Neuronal stem cell (in vitro differentiated cells): ENCODE results near the gene DEFB116. TPM values are rescaled to one million over a fixed set of nuclear protein-coding genes. Genes with fewer than 3 reads are reported as not detected.

ENCODE experiments used
- DNase-seq: peaks from one replicate; pipeline ENCODE4 v3.0.0-alpha.2; 2013; ENCODE audit warnings: low spot score
- H2AFZ ChIP-seq: one replicate; pipeline ENCODE4 v1.6.1; 2013; ENCODE audit warnings: mild to moderate bottlenecking, low read length, inconsistent platforms
- H2AK5ac ChIP-seq: 2 replicates; pipeline ENCODE4 v1.6.1; 2013; ENCODE audit warnings: low read depth, mild to moderate bottlenecking, inconsistent platforms, low read length, moderate library complexity, mixed read lengths
- H2BK120ac ChIP-seq: 2 replicates; pipeline ENCODE4 v1.6.1; 2013; ENCODE audit warnings: low read depth, mild to moderate bottlenecking, inconsistent platforms, low read length, moderate library complexity, mixed read lengths
- H2BK12ac ChIP-seq: one replicate; pipeline ENCODE4 v1.6.1; 2013; ENCODE audit warnings: low read length, inconsistent platforms
- H2BK15ac ChIP-seq: 2 replicates; pipeline ENCODE4 v1.6.1; 2013; ENCODE audit warnings: mild to moderate bottlenecking, low read length, inconsistent platforms, mixed read lengths
- H2BK5ac ChIP-seq: one replicate; pipeline ENCODE4 v1.6.1; 2013; ENCODE audit warnings: inconsistent platforms, mild to moderate bottlenecking, low read length, moderate library complexity
- H3K14ac ChIP-seq: one replicate; pipeline ENCODE4 v1.6.1; 2013; ENCODE audit warnings: low read length, inconsistent platforms
- H3K18ac ChIP-seq: 2 replicates; pipeline ENCODE4 v1.6.1; 2013; ENCODE audit warnings: low read length, inconsistent platforms
- H3K23ac ChIP-seq: 2 replicates; pipeline ENCODE4 v1.6.1; 2013; ENCODE audit warnings: low read depth, mild to moderate bottlenecking, mixed read lengths, low read length, inconsistent platforms; ENCODE audit not compliant: poor library complexity
- H3K27ac ChIP-seq: replicated peaks from 3 replicates; pipeline ENCODE4 v1.5.1; 2013; ENCODE audit warnings: low read length, inconsistent platforms
- H3K27me3 ChIP-seq, 3 experiments: 2 replicates each; pipeline ENCODE4 v1.6.1; 2013; ENCODE audit warnings: low read length in 3 of 3, mild to moderate bottlenecking in 2 of 3, inconsistent platforms in 1 of 3, low read depth in 1 of 3, mixed read lengths in 1 of 3, moderate library complexity in 1 of 3; ENCODE audit not compliant: control insufficient read depth in 3 of 3, insufficient read depth in 3 of 3
- H3K36me3 ChIP-seq, 2 donors: replicated peaks in 1 of 2; 2 replicates each; pipeline ENCODE4 v1.6.1; 2013; ENCODE audit warnings: low read length in 2 of 2; ENCODE audit not compliant: control insufficient read depth in 2 of 2, insufficient read depth in 2 of 2
- H3K4ac ChIP-seq: 2 replicates; pipeline ENCODE4 v1.6.1; 2013; ENCODE audit warnings: inconsistent platforms, mild to moderate bottlenecking, low read length, moderate library complexity
- H3K4me1 ChIP-seq, 2 donors: 1 replicate in 1 of 2; 2 replicates in 1 of 2; pipeline ENCODE4 v1.6.1; 2013; ENCODE audit warnings: low read length in 2 of 2, low read depth in 1 of 2; ENCODE audit not compliant: control insufficient read depth in 2 of 2, insufficient read depth in 1 of 2
- H3K4me2 ChIP-seq: one replicate; pipeline ENCODE4 v1.6.1; 2013; ENCODE audit warnings: mild to moderate bottlenecking, low read length, inconsistent platforms; ENCODE audit not compliant: insufficient read depth, poor library complexity, severe bottlenecking
- H3K4me3 ChIP-seq, 2 donors: 2 replicates each; pipeline ENCODE4 v1.5.1; 2013; ENCODE audit warnings: low read length in 2 of 2, mild to moderate bottlenecking in 2 of 2, inconsistent platforms in 1 of 2, moderate library complexity in 1 of 2
- H3K79me1 ChIP-seq: one replicate; pipeline ENCODE4 v1.6.1; 2013; ENCODE audit warnings: low read depth, mild to moderate bottlenecking, inconsistent platforms, low read length, moderate library complexity
- H3K9ac ChIP-seq: one replicate; pipeline ENCODE4 v1.6.1; 2013; ENCODE audit warnings: mild to moderate bottlenecking, low read depth, low read length, inconsistent platforms; ENCODE audit not compliant: poor library complexity
- H3K9me3 ChIP-seq, 2 donors: replicated peaks in 1 of 2; 2 replicates each; pipeline versions ENCODE3 to v1.6.1; 2013; ENCODE audit warnings: low read length in 2 of 2, mild to moderate bottlenecking in 2 of 2, inconsistent platforms in 1 of 2, low read depth in 1 of 2, mixed read lengths in 1 of 2, moderate library complexity in 1 of 2; ENCODE audit not compliant: control insufficient read depth in 2 of 2, insufficient read depth in 1 of 2
- H4K8ac ChIP-seq: one replicate; pipeline ENCODE4 v1.6.1; 2013; ENCODE audit warnings: low read depth, mild to moderate bottlenecking, inconsistent platforms, low read length, moderate library complexity
- H4K91ac ChIP-seq: one replicate; pipeline ENCODE4 v1.6.1; 2013; ENCODE audit warnings: low read length, low read depth, mild to moderate bottlenecking, inconsistent platforms; ENCODE audit not compliant: poor library complexity
- WGBS, 2 donors: extraction: QIAGEN DNeasy Blood & Tissue Kit; methylation state at CpG; one replicate each; pipeline ENCODE4 v1.1.7; 2013; ENCODE audit warnings: missing lambda C conversion rate in 2 of 2, mixed read lengths in 1 of 2; ENCODE audit not compliant: insufficient read length in 2 of 2, insufficient replicate concordance in 1 of 2; ENCODE audit errors: extremely low coverage in 2 of 2; 5-methylcytosine and 5-hydroxymethylcytosine counted together
- polyA plus RNA-seq, 2 experiments: library from polyadenylated mRNA; stranded (reverse); fragments of 200-250 nt; gene quantifications; one replicate each; pipeline ENCODE4 v1.2.3, GENCODE V29; 2013

DEFB116 gene
- not detected for polyA plus RNA-seq (2013, experiment 1 of 2)
- not detected for polyA plus RNA-seq (2013, experiment 2 of 2)

- H2BK12ac ChIP-seq = no peak within 1 kb of the TSS
- WGBS, 2 donors = no CpG with 5 or more reads among the region's 8 CpGs
- no peaks in the 10 kb centered on the region for H3K36me3 ChIP-seq
- H2AFZ ChIP-seq = no peak within 1 kb of the TSS
- H3K18ac ChIP-seq = no peak within 1 kb of the TSS
- H3K4ac ChIP-seq = no peak within 1 kb of the TSS
- H3K4me1 ChIP-seq = no peaks in the 10 kb centered on the region
- H3K79me1 ChIP-seq = no peaks in the 10 kb centered on the region
- H4K91ac ChIP-seq = no peak within 1 kb of the TSS
- H3K27ac ChIP-seq = no peak within 1 kb of the TSS
- H4K8ac ChIP-seq = no peak within 1 kb of the TSS
- H3K9me3 ChIP-seq = peaks cover 0 to 22% of the 10 kb centered on the region in 2 donors
- no peak within 1 kb of the TSS for H3K4me3 ChIP-seq
- no peak within 1 kb of the TSS for H2BK5ac ChIP-seq
- H3K9ac ChIP-seq = no peak within 1 kb of the TSS
- DNase-seq = no peak
- H3K23ac ChIP-seq = no peak within 1 kb of the TSS
- no peak within 1 kb of the TSS for H3K14ac ChIP-seq
- H3K4me2 ChIP-seq = no peak within 1 kb of the TSS
- H2AK5ac ChIP-seq = no peak within 1 kb of the TSS
- H2BK15ac ChIP-seq = no peak within 1 kb of the TSS
- H3K27me3 ChIP-seq = no peaks in the 10 kb centered on the region
- no peak within 1 kb of the TSS for H2BK120ac ChIP-seq
Observed at GRCh38 chr20:31308535-31309162, at the start of gene DEFB116. DEFB116 (minus strand) TSS chr20:31308585; CDS start chr20:31308585, 0 bp downstream.

GRCh38 chr20:31355981-31356380, 47.6 kb upstream of the DEFB116 start:
- Histone ChIP-seq H3K4me1 (no peaks in the 10 kb centered on the region), H2BK15ac (no peak overlapping the region), H4K8ac (no peak overlapping the region), H3K9ac (no peak overlapping the region), H4K91ac (no peak overlapping the region), H3K4me3 (no peak overlapping the region), H3K79me1 (no peaks in the 10 kb centered on the region), H3K27ac (no peak overlapping the region), H2BK12ac (no peak overlapping the region), H3K23ac (no peak overlapping the region), H3K4ac (no peak overlapping the region), H2BK5ac (no peak overlapping the region), H3K27me3 (peaks cover 0 to 3% (median 0%) of the 10 kb centered on the region in 3 experiments), H2AFZ (no peak overlapping the region), H3K14ac (no peak overlapping the region), H3K18ac (no peak overlapping the region), H3K36me3 (no peaks in the 10 kb centered on the region), H3K9me3 (peaks cover 0 to 21% of the 10 kb centered on the region in 2 donors), H3K4me2 (no peak overlapping the region), H2BK120ac (no peak overlapping the region), H2AK5ac (no peak overlapping the region)
- no CpG with 5 or more reads among the region's 1 CpG for WGBS, 2 donors
- DNase-seq = no peak

- Histone ChIP-seq H3K79me1 (no peaks in the 10 kb centered on the region), H3K27me3 (no peaks in the 10 kb centered on the region), H3K14ac (no peak overlapping the region), H3K23ac (no peak overlapping the region), H2BK120ac (no peak overlapping the region), H3K27ac (no peak overlapping the region), H3K4me1 (no peaks in the 10 kb centered on the region), H2BK12ac (no peak overlapping the region), H2AK5ac (no peak overlapping the region), H3K4me2 (no peak overlapping the region), H3K4me3 (no peak overlapping the region), H3K36me3 (no peaks in the 10 kb centered on the region), H2BK15ac (no peak overlapping the region), H2AFZ (no peak overlapping the region), H2BK5ac (no peak overlapping the region), H3K9ac (no peak overlapping the region), H3K4ac (no peak overlapping the region), H4K91ac (no peak overlapping the region), H4K8ac (no peak overlapping the region), H3K18ac (no peak overlapping the region), H3K9me3 (peaks cover 0 to 10% of the 10 kb centered on the region in 2 donors)
- DNase-seq = no peak
Observed at GRCh38 chr20:31341470-31341869, 33.1 kb upstream of the DEFB116 start.

GRCh38 chr20:31330893-31331292, 22.5 kb upstream of the DEFB116 start:
- Histone ChIP-seq H3K4me2 (no peak overlapping the region), H2BK15ac (no peak overlapping the region), H3K36me3 (no peaks in the 10 kb centered on the region), H3K18ac (no peak overlapping the region), H3K4me3 (no peak overlapping the region), H3K9me3 (peaks cover 0 to 8% of the 10 kb centered on the region in 2 donors), H2AK5ac (no peak overlapping the region), H2BK12ac (no peak overlapping the region), H3K27ac (no peak overlapping the region), H3K79me1 (no peaks in the 10 kb centered on the region), H3K4me1 (no peaks in the 10 kb centered on the region), H4K8ac (no peak overlapping the region), H3K23ac (no peak overlapping the region), H2BK5ac (no peak overlapping the region), H2AFZ (no peak overlapping the region), H2BK120ac (no peak overlapping the region), H3K4ac (no peak overlapping the region), H3K27me3 (no peaks in the 10 kb centered on the region), H4K91ac (no peak overlapping the region), H3K9ac (no peak overlapping the region), H3K14ac (no peak overlapping the region)
- no peak for DNase-seq
